Esophagus muscularis mucosa (tissue), 4 donors: Measurements from ENCODE around the gene CLRN3. TPM values are rescaled to one million over a fixed set of nuclear protein-coding genes. Genes with fewer than 3 reads are reported as not detected.
A peak's percentile ranks its signal among the peaks of the same experiment; 100 is the strongest.

Experiments
- DNase-seq: peaks from one replicate; pipeline ENCODE4 v3.0.0-alpha.2; 2017; ENCODE audit errors: extremely low spot score
- H3K27ac ChIP-seq, 4 donors: fragments of 200-600 bp; sonication (generic); replicated peaks in 1 of 4; 1 replicate in 3 of 4; 2 replicates in 1 of 4; pipeline ENCODE4 v1.5.1; 2016 to 2019; ENCODE audit warnings: mild to moderate bottlenecking in 1 of 4
- H3K27me3 ChIP-seq, 4 donors: fragments of 200-600 bp; sonication (generic); one replicate each; pipeline versions ENCODE4 v1.5.1 to v1.6.0; 2016 to 2019
- H3K36me3 ChIP-seq, 4 donors: fragments of 200-600 bp; sonication (generic); one replicate each; pipeline ENCODE4 v1.5.1; 2016 to 2019
- H3K4me1 ChIP-seq, 4 donors: fragments of 200-600 bp; sonication (generic); one replicate each; pipeline ENCODE4 v1.5.1; 2016 to 2019
- H3K4me3 ChIP-seq, 4 donors: fragments of 200-600 bp; sonication (generic); 1 replicate in 2 of 4; 2 replicates in 2 of 4; pipeline ENCODE4 v1.5.1; 2016 to 2019; ENCODE audit warnings: mild to moderate bottlenecking in 4 of 4, moderate library complexity in 1 of 4
- H3K9me3 ChIP-seq, 4 donors: fragments of 200-600 bp; sonication (generic); 1 replicate in 3 of 4; 2 replicates in 1 of 4; pipeline ENCODE4 v1.5.1; 2016 to 2019
- CTCF ChIP-seq, 3 experiments: fragments of 200-600 bp in 2 of 3; fragments of 450-650 bp in 1 of 3; sonication (generic) in 2 of 3; IDR thresholded peaks; one replicate each; pipeline ENCODE4 v1.5.1; 2017 to 2019; ENCODE audit warnings: antibody characterized with exemption in 3 of 3, mild to moderate bottlenecking in 2 of 3, moderate library complexity in 1 of 3
- EP300 ChIP-seq: sonication (generic); formaldehyde crosslinking; IDR thresholded peaks from one replicate; pipeline ENCODE4 v1.6.1; 2017; ENCODE audit warnings: antibody characterized with exemption
- POLR2A ChIP-seq: fragments of 450-650 bp; IDR thresholded peaks from one replicate; pipeline ENCODE4 v1.6.1; 2017; ENCODE audit warnings: antibody characterized with exemption, moderate library complexity, mild to moderate bottlenecking, low read depth
- POLR2AphosphoS5 ChIP-seq, 2 donors: sonication (generic); formaldehyde crosslinking; IDR thresholded peaks; one replicate each; pipeline ENCODE4 v1.6.1; 2017; ENCODE audit warnings: antibody characterized with exemption in 2 of 2
- WGBS: methylation state at CpG from one replicate; pipeline ENCODE4 v1.1.5; 2018; 5-methylcytosine and 5-hydroxymethylcytosine counted together
- intact Hi-C: fragments of 100-400 bp; cut with DNase I; formaldehyde crosslinking; loops from one replicate; pipeline ENCODE4 v1.15.1; 2023
- total RNA-seq, 4 donors: library from RNA; depleted of rRNA; stranded (reverse); fragments of >200 nt; gene quantifications; one replicate each; pipeline versions ENCODE4 v1.1.0 to v1.2.1, GENCODE V29; 2016

CLRN3 gene
- total RNA-seq, 4 donors from 2014 or later: not detected

- Histone ChIP-seq H3K36me3 (no peaks in the 10 kb centered on the region), H3K27ac (no peak overlapping the region), H3K9me3 (no peaks in the 10 kb centered on the region), H3K27me3 (peaks cover 0 to 4% (median 0%) of the 10 kb centered on the region in 4 donors), H3K4me3 (no peak overlapping the region), H3K4me1 (peaks cover 0 to 8% (median 3%) of the 10 kb centered on the region in 4 donors)
- no peak for TF ChIP-seq CTCF (IDR thresholded peaks at IDR 0.05)
- DNase-seq: peak; percentile 64
- intact Hi-C loops: no loop called here
- 77% methylated on average over 4 of the region's 4 CpGs for WGBS
Measured at GRCh38 chr10:127882801-127883459, 9.8 kb downstream of the CLRN3 start.

- TF ChIP-seq CTCF (IDR thresholded peaks at IDR 0.05): no peak
- no peak for TF ChIP-seq POLR2AphosphoS5 (IDR thresholded peaks at IDR 0.05)
- no peak for TF ChIP-seq POLR2A
- no peak for TF ChIP-seq EP300
- intact Hi-C loops: no loop called here
- Histone ChIP-seq H3K27me3 (no peaks in the 10 kb centered on the region), H3K27ac (no peak overlapping the region), H3K4me3 (no peak overlapping the region), H3K4me1 (peaks cover 0 to 6% (median 2%) of the 10 kb centered on the region in 4 donors), H3K36me3 (no peaks in the 10 kb centered on the region), H3K9me3 (no peaks in the 10 kb centered on the region)
- WGBS: 78% methylated on average over 8 of the region's 8 CpGs
- peak; percentile 70 for DNase-seq
Measured at GRCh38 chr10:127882391-127882790, 10.3 kb downstream of the CLRN3 start.

GRCh38 chr10:127881262-127881661, 11.5 kb downstream of the CLRN3 start:
- no peak for DNase-seq
- Histone ChIP-seq H3K4me1 (peaks cover 0 to 6% (median 2%) of the 10 kb centered on the region in 4 donors), H3K36me3 (no peaks in the 10 kb centered on the region), H3K4me3 (no peak overlapping the region), H3K9me3 (no peaks in the 10 kb centered on the region), H3K27me3 (no peaks in the 10 kb centered on the region), H3K27ac (peak overlapping the region in 2 of 4 donors; percentile 14 to 40)
- WGBS: 90% methylated on average over 4 of the region's 8 CpGs
- intact Hi-C loops: no loop called here
- no peak for TF ChIP-seq POLR2AphosphoS5 (IDR thresholded peaks at IDR 0.05)
- no peak for TF ChIP-seq EP300
- no peak for TF ChIP-seq POLR2A
- TF ChIP-seq CTCF (IDR thresholded peaks at IDR 0.05): no peak

GRCh38 chr10:127880557-127880956, 12.2 kb downstream of the CLRN3 start:
- no peaks in the 10 kb centered on the region for H3K9me3 ChIP-seq
- peaks cover 0 to 6% (median 2%) of the 10 kb centered on the region in 4 donors for H3K4me1 ChIP-seq
- H3K4me3 ChIP-seq: no peak overlapping the region
- peak overlapping the region in 1 of 4 donors; percentile 54 for H3K27ac ChIP-seq
- intact Hi-C loops: no loop called here
- 60% methylated on average over 1 of the region's 2 CpGs for WGBS
- no peaks in the 10 kb centered on the region for H3K36me3 ChIP-seq
- TF ChIP-seq POLR2AphosphoS5 (IDR thresholded peaks at IDR 0.05) (no peak), EP300 (no peak), POLR2A (no peak), CTCF (IDR thresholded peaks at IDR 0.05) (no peak)
- no peaks in the 10 kb centered on the region for H3K27me3 ChIP-seq
- DNase-seq: peak; percentile 89
